HG03095 (cell line): ENCODE measurements around the gene PMEPA1.

Source experiments
- ATAC-seq: cut with Tn5 transposase; IDR thresholded peaks from one replicate; pipeline ENCODE4 v1.9.1; 2021; ENCODE audit warnings: moderate library complexity; ENCODE audit not compliant: unreplicated experiment

Gene PMEPA1

GRCh38 chr20:57737349-57737748 lies 27.5 kb upstream of the PMEPA1 start:
- ATAC-seq: no peak

- no peak for ATAC-seq
Observed at GRCh38 chr20:57736738-57737347, 27.0 kb upstream of the PMEPA1 start.

DNA sequence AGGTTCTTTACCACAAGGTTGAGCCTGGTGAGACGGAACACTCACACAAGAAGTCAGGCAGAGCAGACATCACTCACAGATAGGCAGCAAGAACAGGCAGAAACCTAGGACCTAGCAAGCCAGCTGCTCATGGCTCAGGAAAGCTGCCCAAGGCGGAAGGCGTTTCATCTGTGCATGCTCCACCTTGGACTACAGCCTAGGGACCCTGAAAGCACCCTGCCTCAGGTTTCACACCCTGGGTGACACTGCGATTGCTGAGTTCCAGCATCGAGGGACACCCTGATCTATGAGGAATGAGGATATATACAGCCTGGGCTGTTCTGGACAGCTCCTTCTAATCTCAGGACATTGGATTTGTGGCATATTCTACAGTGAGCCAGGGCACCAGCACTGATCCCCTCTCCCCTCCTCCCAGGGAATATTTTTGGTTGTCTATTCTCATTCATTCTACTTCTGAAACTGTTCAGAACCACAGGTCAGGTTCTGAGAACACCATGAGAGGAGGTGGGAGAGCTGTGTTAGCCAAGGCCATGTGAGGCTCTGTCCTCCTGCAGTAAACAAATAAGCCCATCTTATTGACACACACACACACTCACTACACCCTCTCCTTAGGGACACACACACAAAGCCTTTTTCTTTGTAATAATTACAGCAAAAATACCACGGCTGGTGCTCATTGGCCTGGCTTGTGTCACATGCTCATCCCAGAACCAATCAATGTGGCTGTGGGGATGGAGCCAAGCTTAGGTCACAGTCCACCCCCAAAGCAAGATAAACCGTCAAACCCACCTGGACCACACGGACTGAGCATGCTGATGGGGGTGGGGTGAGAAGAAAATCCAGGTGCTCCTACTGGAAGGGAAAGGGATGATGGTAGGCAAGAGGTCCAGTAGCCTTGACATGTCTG lies 26.3 kb upstream of the PMEPA1 start:
- ATAC-seq: no peak

- no peak for ATAC-seq
Observed at GRCh38 chr20:57734754-57735153, 24.9 kb upstream of the PMEPA1 start.

DNA sequence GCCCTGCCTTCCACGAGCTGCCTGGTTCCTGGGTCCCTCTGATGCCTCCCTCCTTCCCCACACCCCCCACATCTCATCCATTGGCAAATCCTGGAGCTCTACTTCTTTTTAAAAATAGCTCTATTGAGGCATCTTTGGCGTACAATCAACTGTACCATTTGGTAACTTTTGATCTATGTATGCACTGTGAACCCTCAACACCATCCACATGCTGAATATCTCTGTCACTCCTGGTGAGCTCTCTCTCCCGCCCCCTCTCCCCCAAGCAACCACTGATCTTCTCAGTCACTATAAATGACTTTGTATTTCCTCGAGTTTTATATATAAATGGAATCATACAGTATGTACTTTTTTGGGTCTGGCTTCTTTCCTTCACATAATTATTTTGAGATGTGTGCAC lies 22.4 kb upstream of the PMEPA1 start:
- ATAC-seq: no peak

DNA sequence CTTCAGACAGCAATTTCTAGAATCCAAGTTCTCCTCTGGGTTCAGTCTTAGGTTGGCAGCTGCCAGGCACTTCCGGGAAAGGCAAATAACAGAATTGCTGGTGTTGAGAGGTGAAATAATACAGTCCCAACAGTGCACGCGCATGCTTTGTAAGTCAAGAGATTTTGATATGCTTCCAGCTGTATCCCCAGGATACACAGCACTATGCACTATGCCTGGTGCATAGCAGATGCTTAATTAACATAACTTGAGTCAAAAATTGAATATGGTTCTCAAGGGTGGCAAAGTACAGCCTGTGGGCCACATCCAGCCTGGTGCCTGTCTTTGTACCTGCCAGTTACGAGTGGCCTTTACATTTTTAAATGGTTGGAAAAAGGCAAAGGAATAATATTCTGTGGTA lies 18.9 kb upstream of the PMEPA1 start:
- ATAC-seq: no peak

DNA sequence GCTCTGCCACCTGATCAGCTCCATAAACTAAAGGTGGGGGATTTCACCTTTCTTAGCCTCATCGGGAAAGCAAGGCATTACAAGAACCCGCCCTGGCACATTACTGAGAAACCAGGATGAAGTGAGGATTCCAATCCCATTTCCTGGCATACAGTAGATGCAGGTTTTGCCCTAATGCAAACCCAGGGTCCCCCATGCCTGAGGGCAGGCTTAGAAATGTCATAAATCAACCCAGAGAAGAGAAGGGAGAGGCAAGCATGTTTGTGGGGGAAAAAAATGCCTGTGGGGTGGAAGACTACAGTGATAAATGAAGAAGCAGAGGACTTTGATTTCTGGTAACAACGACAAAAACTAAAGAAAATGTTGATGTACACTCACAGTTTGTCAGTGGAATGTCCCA lies 18.0 kb upstream of the PMEPA1 start:
- no peak for ATAC-seq

DNA sequence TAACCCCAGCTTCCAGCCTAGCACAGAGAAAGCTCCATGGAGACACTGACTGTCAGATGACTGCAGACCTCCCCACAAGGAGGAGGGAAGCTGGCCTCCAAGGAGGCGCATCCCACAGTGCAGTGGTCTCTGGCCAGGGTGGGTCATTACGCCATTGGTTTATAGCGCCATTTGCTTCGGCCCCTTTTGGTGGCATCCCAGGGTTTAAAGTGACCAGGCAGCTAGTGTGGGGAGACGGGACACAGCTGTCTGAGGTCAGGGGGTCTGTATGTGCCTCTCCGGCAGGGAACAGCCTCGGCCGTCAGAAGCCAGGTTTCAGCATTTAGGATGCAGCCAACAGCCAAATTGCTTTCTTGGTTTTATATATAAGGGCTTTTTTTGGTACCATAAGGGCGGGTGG lies 15.8 kb upstream of the PMEPA1 start:
- ATAC-seq: no peak

- ATAC-seq: no peak
Observed at GRCh38 chr20:57724610-57725405, 15.0 kb upstream of the PMEPA1 start.

GRCh38 chr20:57723816-57724215 lies 14.0 kb upstream of the PMEPA1 start:
- ATAC-seq: no peak

GRCh38 chr20:57719951-57720350 lies 10.1 kb upstream of the PMEPA1 start:
- no peak for ATAC-seq

GRCh38 chr20:57718490-57719009 lies 8.7 kb upstream of the PMEPA1 start:
- ATAC-seq: peak; percentile 86

DNA sequence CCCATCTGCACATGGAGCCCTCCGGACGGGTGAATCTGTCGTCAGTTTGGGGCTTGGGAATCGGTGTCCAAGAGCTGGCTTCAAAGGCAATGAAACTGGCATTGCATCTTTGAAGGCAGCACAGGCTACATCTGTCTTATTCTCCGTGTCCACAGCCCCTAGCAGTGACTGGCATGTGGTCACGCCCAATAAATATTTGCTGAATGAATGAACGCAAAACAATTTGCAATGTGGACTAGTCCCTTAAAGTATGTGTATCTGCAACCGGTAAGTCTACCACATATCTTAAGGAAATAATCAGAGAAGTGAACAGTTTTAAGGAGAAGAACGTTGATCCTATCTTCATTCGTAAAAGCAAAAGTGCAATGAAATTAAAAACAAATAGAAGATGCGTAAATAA lies 8.0 kb upstream of the PMEPA1 start:
- ATAC-seq: no peak

GRCh38 chr20:57716901-57717300 lies 7.1 kb upstream of the PMEPA1 start:
- no peak for ATAC-seq

DNA sequence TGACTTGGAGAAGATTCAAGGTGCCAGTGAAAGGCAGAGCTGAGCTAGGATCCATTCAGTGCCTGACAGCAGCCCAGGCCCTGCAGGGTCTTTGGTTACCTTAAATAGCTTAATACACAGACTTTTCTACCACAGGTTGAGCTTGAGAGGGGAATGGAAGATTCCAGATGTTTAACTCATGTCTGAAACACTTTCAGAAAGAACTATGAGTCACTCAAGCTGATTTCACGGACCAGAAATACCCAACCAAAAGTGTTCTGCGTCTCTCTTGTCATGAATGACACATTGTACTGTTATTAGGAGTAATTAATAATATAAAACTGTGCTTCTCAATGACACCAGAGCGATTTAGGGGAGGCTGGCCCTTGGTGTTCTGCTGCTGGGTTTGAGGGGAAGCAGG lies 6.4 kb upstream of the PMEPA1 start:
- no peak for ATAC-seq

GRCh38 chr20:57715268-57715904 lies 5.6 kb upstream of the PMEPA1 start:
- no peak for ATAC-seq

DNA sequence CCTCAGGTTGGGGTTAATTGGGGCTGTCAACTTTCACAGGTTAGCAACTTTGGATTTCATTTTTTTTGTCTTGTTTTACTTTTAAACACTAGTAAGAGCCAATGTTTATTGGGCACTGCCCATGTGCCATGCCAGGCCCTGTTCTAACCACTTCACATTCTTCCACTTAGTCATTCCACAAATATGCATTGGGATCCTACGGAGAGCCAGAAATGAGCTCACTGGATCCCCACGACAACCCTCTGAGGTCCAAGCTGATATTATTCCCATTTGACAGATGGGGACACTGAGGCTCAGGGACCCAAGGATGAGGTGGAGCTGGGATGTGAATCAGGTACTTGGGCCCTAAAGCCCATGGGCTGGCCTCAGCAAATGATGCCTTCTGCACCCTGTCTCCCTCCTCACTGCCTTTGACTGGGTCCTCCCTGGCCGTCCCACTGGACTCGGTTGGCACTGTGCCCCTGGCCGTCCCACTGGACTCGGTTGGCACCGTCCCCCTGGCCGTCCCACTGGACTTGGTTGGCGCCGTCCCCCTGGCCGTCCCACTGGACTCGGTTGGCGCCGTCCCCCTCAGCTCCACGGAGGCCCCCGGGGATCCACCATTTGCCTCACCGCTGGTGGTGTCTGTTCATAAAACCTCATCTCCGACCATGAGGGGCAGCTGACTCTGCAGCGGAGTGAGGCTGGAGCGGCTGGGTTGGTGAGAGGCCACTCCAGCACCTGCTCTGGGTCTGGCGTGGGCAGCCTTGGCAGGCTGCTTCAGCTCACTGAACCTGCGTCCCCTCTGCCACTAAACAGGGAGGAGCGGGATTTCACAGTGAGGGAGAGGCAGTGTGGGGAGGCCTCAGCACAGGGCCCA lies 4.8 kb upstream of the PMEPA1 start:
- no peak for ATAC-seq

- no peak for ATAC-seq
Observed at GRCh38 chr20:57713951-57714350, 4.1 kb upstream of the PMEPA1 start.

DNA sequence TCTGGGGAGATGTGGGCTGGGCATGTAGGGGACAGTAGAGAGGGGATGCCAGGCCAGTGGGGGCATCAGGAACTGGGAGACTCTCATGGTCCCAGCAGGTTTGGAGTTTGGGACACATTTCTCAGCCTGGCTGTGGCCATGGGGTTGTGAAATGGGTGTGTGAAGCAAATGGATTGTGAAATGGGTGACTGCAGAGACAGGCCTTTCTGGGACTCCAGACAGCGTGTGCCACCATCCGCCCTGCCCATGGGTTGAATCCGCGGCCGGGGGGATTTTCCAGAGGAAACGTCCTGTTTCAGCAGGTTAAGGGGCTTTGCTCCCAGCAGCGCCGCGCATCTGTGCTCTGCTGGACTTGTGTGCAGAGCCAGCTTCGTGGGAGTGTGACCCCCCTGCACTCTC lies 3.7 kb upstream of the PMEPA1 start:
- no peak for ATAC-seq

- ATAC-seq: no peak
Observed at GRCh38 chr20:57712851-57713504, 3.2 kb upstream of the PMEPA1 start.
